ENCODE results near the gene TDRD3.

Gene TDRD3

DNA sequence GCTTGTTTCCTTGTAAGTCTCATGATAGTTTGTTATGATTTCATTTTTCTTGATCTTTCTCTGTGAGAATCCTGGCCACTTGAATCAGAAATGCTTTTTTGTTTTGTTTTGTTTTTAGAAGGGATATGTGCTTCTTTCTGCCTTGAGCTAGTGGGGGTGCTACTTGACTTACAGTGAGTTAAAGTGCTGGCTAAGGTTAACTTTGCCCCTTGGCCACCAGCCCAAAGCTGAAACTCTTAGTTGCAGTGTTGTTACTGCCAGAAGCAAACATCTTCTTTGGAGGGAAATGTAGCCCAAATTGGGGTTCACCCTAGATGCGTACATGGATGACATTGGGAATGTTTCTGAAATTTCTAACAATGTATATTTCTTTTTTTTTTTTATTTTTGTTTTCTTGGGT, 57.4 kb downstream of the TDRD3 start:
- DNase-seq (ENCODE audit: low spot score) = no peak

DNA sequence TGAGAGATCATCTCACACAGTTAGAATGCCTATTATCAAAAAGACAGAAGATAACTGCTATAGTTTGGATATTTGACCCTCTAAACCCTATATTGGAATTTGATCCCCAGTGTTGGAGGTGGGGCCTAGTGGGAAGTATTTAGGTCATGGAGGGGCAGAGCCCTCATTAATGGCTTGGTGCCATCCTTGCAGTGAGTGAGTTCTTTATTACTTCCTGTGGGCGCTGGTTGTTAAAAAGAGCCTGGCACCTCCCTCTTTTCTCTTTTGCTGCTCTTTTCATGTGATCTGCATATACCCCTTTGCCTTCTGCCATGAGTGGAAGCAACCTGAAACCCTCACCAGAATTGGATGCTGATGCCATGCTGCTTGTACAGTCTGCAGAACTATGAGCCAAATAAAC, 66.8 kb downstream of the TDRD3 start:
- DNase-seq (ENCODE audit: low spot score) = no peak

DNA sequence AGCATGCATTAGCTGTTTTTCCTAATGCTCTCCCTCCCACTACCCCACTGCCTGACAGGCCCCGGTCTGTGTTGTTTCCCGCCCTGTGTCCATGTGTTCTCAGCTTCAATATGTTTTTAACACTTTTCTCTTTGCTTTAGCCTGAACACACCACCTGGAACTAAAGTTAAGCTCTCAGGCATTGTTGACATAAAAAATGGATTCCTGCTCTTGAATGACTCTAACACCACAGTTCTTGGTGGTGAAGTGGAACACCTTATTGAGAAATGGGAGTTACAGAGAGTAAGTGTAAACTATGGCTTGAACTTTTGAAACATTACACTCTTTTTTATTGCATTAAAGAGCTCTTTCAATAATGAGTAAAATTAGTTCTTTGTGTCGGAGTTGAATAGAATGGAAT, 70.1 kb downstream of the TDRD3 start:
- DNase-seq (ENCODE audit: low spot score) = no peak

DNA sequence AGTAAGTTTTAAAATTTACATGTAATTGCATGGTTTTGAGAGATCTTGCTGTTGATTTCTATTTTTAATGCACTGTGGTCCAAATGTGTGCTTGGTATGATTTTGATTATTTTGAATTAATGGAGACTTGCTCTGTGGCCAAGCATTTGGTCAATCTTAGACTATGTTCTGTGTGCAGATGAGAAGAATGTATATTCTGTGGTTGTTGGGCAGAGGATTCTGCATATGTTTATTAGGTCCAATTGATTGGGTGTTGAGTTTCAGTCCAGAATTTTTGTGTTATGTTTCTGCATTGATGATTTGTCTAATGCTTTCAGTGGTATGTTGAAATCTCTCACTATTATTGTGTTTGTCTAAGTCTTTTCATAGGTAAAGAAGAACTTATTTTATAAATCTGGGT, 82.3 kb downstream of the TDRD3 start:
- DNase-seq (ENCODE audit: low spot score) = no peak

DNA sequence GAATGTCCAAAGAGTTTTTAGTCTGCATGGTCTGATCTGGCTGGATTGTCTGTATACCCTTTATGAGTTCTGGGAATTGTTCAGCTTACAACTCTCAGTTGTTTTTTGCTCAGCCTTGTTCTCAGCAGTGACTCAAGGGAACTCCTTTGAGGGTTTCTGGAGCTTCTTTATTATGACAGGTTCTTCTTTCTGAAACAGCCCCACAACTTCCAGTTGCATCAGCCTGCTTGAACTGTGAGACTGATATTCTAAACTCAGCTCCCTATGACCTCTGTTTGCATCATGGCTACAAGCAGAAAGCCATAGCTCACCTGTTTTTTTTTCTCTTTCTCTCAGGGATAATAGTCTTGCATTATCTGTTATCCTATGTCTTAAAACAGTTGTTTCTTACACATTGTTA, 85.0 kb downstream of the TDRD3 start:
- DNase-seq (ENCODE audit: low spot score) = no peak

DNA sequence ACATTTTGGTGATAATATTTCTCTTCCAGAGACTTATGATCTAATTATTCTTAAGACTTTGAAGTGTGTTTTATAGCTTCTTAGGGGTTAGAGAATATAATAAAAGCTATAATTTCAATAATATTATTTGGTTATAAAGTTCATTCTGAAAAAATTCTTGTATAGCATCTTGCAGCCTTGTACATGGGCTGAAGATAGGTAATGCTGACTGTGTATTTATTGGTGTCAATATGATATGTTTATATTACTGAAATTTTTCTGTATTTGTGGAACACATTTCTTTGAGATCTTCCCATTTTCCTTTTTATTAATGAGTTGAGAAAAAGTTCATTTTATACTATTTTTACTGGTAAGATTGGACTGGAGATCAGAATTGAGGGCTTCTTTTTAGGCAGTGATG, 87.8 kb downstream of the TDRD3 start:
- no peak for DNase-seq (ENCODE audit: low spot score)

DNA sequence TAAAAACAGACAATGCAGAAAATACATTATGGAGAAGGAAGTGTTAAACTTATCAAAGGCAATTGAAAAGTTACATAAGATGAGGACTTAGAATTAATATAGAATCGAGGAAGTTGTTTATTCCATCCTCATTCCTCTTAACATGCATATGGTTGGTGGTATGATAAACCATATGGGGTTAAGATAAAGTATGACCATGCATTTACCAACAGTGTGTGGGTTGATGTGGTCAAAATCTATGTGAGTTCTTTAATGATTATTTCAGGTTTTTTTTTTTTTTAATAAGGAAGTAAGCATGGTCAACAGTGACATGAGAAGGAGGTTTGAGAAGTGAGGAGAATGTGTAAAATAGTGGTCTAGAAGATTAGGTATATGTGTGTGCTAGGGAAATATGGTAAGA, 94.5 kb downstream of the TDRD3 start:
- DNase-seq (ENCODE audit: low spot score) = no peak

DNA sequence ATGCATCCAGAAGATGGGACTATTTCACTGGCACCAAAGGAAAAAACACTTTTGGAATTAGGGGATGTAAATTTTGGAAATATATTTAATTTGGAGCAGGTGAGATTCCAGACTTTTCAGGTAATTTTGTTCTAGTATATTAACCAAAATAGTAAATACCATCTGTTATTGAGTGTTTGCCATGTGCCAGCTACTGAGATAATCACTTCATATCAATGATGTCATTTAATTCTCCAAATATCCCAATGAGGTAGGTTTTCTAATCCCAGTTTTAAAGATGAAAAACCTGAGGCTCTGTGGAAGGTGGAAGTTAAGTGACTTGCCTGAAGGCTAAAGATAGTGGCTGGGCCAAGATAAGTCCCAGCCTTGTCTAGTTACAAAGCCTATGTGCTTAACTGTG, 95.2 kb downstream of the TDRD3 start:
- no peak for DNase-seq (ENCODE audit: low spot score)

DNA sequence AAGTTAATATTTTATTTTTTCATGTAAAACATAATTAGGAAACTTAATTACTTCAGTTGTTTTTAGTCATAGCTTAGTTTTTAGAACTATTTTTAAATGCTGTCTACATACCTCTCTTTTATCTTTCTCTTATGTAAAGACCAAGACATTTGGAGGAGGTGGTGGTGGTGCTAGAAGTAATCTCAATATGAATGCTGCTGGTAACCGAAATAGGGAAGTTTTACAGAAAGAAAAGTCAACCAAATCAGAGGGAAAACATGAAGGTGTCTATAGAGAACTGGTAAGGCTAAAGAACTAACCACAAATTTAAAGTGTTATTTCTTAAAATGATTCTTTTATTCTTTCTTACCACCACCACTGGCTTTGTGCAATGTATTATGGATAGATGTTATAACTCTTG, 97.3 kb downstream of the TDRD3 start:
- DNase-seq (ENCODE audit: low spot score) = no peak

DNA sequence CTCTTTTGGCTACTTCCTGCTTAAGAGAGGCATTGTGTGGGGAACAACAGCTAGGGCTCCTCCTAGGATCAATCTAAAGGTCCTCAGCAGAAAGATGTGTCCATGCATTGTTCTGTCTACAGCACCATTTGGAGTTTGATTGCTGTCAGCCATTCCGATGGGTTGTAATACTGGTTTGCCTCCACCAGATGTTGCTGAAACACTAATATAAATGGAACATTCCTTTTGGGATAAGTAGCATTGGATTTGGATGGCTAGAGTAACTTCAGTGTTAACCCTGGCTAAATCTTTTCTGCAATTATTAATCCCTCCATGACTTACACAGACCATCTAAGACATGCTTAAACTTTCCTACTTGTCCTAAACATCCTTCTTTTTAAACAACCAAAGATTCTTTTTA, 104.2 kb downstream of the TDRD3 start:
- no peak for DNase-seq (ENCODE audit: low spot score)

DNA sequence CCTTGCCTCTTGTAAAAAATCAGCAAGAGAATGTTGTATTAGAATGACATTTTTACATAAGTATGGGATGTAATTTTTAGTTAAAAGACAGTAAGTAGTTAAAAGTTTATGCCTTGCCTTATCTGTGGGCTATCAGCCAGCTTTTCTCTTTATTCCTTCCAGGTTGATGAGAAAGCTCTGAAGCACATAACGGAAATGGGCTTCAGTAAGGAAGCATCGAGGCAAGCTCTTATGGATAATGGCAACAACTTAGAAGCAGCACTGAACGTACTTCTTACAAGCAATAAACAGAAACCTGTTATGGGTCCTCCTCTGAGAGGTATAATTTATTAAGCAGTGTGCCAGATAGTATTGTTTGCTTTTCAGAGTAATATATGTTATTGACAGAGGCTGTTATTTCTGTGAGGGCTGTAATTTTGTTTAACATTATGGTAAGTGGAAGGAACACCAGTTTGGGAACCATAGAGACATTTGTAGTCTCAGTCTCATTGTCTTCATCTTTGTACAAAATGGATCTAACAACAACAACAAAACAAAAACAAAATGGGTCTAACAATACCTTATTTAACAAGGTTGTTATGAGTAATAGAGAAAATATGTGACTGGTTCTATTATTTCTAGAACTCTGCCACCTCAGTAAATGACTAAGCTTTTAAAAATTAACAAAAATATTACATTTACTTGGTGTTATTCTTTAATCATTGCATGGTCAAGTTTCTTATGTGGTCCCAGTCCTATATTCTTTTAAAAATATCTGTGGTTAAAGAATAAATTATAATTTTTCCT, 112.8 kb downstream of the TDRD3 start:
- no peak for DNase-seq (ENCODE audit: low spot score)

DNA sequence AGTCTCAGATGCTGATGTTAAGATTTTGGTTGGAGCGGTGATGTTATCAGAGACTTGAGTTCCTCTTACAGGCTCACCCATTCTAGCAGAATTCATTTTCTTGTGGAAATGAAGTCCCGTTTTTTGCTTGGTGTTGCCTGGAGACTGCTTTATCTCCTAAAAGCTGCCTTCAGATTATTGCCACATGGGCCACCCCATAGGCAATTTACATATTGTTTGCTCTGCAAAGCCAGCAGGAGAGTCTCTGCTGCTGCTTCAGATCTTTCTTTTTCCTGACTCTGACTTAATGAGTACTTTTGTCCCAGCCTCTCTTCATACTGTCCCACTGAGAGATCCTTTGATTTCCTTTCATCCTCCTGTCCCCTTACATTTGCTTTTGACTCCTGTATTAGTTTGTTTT, 114.6 kb downstream of the TDRD3 start:
- no peak for DNase-seq (ENCODE audit: low spot score)

DNA sequence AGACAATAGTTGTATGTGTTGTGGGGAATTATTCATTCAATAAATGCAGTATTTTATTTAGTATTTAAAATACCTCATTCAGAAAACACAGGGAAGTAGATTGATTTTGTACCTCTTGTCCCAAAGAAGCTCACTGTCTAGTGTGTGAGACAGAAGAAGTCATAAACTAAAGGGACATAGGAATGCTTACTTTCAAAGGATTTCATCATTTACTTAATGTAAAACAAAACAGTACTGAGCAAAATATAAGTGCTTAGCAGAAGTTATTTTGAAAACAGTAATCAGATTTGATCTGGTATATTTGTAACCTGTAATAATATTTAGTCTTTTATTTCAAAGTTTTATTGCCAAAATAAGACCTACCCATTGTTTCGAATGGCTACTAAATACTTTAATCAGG, 117.9 kb downstream of the TDRD3 start:
- no peak for DNase-seq (ENCODE audit: low spot score)

DNA sequence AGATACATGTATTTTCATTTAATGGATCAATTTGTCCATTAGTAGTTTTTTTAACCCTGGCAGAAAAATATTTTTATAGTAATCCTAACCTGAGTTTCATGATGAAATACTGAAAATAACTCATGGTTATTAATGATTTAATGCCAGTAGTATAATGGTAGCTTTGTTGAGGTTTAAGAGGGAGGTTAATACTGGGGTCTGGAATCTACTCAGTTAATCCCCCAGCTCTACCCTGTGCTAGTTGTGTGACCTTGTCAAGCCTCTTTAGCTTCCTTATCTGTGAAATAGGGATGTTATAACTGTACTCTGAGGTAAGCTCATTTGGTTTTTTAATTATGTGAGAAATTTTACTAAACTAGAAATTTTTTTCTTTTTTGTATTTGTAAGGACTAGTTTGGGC, 122.5 kb downstream of the TDRD3 start:
- no peak for DNase-seq (ENCODE audit: low spot score)

DNA sequence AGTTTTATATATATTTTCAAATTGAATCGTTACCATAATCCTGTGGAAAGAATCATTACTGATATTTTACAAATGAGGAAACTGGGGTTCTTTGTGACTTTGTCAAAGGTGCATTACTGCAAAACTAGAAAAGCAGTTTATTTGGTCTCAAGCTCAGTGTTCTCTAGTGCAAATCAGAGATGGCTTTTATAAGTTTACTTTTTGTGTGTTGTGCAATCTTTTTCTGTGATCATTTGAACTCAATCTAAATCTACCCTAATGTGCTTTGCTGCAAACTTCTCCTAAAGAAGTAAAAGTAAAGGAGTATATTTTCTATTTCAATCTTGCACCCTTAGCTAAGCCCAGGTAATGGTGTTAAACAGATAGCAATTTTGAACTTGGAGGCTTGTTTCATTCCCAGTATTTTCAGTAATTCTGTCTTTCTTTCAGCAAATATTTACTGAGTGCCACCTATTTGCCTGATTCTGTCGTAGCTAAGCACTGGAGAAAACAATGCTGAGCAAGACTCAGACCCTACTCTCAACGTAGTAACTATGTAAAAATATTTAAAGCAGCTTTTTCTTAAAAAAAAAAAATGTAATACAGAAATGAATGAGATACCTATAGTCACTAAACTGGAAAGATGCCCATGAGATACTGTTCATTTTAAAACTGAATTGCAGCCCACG, 124.0 kb downstream of the TDRD3 start:
- DNase-seq (ENCODE audit: low spot score) = no peak

DNA sequence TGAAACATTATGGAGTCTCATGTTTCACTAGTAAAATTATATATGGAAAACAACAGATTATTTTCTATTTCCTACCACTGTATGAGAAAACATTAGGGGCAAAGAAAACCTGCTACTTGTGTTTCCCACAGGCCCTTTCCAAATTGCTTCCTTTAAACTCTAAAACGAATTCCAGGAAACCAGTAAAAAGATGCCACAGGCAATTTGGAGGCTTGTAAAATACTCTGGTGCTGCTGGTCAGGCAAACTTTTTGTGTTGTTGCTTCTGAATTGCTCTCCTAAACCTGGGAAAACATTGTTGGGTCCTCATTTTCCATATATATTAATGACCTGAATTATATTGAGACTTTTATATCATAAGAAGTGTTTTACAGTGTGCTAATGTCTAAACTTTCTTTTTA, 141.5 kb downstream of the TDRD3 start:
- DNase-seq (ENCODE audit: low spot score) = peak; percentile 2

DNA sequence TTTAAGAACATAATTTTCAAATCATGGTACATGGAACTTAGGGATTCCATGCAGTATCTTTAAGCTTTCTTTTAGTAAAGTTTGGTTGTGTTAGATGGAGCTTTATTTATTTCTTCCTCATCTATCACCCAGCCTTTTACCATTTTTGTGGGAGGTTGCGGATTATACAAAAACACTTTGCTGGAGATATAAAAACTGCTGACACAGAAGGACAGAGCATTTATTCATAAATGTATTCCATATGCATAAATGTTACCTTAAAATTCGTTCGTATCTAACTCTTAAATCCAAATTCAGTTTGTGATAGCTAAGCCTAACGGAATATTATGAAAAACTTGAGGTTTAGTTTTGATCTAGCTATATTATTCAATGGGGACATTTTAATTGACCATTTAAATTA, 143.3 kb downstream of the TDRD3 start:
- DNase-seq (ENCODE audit: low spot score) = no peak

DNA sequence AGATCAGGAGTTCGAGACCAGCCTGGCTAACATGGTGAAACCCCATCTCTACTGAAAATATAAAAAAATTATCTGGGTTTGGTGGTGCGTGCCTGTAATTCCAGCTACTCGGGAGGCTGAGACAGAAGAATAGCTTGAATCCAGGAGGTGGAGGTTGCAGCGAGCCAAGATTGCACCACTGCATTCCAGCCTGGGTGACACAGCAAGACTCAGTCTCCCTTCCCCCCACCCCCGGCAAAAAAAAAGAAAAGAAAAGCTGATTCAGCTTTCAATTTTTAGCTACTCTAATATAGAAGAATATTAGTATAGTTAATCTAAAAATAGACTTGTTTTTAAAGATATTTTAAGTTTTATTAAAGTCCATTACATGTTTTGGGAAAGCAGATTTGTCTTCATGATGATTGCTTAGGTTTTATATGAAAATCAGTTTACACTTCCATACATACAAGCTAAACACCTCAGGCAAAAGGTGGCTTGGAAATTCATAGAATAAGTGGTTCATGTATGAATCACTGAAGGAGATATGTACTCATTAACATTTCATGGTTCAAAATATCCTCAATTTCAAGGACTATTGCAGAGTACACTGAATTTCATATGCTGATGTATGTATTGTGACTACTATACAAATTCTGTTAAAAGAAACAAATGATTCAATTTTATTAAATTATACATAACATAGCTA, 165.2 kb downstream of the TDRD3 start:
- DNase-seq (ENCODE audit: low spot score) = no peak

DNA sequence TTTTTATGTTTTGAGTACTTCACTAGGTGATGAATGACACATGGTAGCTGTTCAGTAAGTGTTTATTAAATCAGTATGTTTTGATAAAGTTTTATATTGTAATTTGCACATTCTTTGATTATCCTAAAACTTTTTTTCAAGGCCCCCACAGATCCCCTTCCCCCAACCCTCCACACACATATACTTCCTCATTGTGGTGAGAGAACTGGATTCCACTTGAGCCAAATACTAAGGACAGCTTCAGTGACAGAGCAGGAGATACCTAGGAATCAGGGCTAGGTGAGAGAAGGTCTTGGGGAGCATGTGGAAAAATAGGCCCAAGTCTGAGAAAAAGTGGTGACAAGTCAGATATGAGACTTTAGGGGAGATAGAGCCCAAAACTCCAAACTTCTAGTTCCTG, 174.6 kb downstream of the TDRD3 start:
- DNase-seq (ENCODE audit: low spot score) = no peak

DNA sequence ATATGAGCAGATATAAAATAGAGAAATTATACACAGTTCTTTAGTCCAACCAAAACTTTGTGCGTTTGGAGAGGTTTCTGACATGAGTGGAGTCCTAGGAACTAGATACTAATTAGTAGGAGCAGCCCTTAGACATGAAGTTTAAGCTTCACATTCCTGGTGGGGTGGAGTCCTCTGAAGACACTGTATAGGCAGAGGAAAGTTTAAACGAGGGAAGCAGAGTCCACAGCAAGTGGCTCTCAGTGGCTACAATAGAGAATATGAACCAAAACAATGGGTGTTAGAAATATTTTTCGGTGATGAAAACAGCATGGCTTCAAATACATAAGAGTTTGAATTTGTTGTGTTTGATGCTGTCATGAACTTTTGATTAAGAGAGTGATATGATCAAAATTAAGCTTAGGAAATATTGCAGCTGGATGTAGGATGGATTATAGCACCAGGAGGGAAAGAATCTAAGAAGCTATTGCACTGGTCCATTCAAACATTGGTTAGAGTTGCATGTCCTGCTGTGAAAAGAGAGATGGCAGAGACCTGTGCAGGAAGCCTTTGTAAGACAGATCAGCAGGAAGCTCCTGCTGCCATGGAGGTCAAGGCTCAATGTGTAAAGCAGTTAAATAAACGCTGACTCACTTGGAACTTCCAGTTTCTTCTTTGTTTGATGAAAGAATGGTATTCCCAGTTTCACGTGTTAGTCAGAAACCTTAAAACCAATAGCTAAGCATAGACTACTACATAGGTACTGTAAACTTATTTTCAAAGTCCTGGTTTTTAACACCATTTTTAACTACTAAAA, 175.2 kb downstream of the TDRD3 start:
- DNase-seq (ENCODE audit: low spot score) = no peak

DNA sequence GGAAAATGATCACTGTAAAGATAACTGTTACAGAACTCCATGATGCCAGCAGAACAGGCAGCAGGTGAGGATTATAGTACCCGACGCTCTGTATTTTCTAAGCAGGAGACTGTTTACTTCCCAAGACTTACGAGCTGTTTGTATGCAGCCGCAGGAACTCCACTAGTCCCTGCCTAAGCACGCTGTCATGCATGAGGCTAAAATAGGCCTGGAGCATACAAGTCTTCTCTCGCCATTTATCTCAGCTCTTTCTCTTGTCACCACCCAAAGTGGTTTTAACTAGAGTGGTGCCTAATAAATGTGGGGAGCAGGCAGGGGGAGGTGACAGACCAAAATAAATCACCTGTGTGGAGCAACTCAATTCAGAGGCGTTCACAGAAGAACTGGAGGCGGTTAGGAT, 175.8 kb downstream of the TDRD3 start:
- DNase-seq (ENCODE audit: low spot score) = no peak

DNA sequence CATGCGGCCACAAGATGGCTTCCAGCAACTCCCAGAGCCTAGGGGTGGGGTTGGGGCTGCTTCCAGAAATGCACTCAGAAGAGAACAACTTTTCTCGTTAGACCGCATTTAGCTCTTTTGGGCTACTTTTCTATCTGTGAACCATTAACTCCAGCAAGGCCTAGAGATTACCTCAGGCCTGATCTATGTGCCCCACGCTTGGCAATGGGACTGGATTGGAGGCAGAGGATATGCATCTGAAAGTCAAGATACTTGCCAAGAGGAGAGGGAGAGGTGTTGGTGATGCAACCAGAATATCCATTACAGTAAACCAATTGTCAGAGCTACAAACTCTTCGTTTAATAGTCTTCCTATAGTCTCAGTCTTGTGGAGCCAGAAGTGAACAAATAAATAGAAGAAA, 177.7 kb downstream of the TDRD3 start:
- no peak for DNase-seq (ENCODE audit: low spot score)

DNA sequence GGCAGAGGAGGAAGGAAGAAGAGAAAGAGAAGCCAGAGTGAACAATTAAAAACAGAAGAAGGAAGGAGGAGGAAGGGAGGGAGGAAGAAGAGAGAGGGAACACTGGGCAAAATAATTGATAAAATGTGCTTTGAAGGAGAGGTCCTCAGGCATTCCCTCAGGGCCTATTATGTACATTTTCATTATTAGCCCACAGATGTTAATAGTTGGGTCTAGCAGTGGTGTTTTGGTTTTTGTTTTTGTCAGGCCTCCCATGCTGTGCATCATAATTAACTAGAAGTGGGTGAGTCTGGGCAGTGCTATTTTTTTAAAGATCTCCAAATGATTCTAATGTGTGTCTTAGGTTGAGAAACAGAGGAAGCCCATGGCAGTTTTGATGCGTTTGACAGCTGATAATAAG, 178.1 kb downstream of the TDRD3 start:
- no peak for DNase-seq (ENCODE audit: low spot score)

Data from cerebellar cortex (tissue), 1 donor.